GM21447 (cell line): ENCODE results near the gene PSMB9.

Experiments used
- ATAC-seq: cut with Tn5 transposase; IDR thresholded peaks from one replicate; pipeline ENCODE4 v1.9.1; 2021; ENCODE audit not compliant: unreplicated experiment

PSMB9 gene

GRCh38 chr6:32839356-32839755 is 14.6 kb upstream of the PSMB9 start:
- ATAC-seq: no peak

GRCh38 chr6:32840604-32841246 is 13.3 kb upstream of the PSMB9 start:
- no peak for ATAC-seq

DNA sequence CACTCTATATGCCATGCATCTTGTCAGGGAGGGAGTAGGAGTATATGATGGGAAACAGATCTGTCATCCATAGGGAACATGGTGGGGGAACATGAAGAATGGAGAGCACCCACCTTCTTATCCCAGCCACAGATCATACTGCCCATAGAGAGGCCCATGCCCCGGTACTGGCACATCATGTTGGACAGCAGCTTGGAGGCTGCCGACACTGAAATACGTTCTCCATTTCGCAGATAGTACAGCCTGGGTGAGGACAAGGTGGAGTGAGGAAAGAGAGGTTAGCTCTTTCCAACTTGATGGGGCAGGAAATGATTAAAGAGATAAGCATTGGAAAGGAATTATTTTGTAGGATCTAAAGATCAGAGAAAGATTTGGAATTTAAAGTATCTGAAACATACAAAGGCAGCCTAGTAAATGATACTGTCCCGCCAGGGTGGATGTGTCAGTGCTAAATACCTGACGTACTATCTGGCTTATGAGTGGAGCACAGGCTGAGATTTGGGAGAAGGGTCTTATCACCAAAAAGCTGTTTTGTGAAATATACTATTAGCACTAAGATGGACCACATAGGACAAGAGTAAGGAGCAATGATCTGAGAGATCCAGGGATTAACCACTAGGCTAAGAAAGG is 11.9 kb upstream of the PSMB9 start:
- ATAC-seq: no peak

DNA sequence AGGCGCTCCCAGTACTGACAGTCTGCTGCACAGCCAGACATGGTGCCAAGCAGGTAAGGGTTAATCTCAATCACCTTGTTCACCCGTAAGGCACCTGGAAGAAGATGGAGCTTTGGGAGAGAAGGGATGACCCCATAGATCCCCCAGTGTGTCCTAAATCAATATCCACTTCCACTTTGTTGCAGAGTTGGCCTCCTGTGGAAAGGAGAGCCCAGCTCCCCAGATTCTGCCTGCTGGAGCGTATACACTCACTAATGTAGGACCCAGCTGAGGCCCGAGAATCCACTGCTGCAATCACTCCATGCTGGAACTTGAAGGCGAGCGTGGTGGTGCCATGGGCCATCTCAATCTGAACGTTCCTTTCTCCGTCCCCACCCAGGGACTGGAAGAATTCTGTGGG is 11.3 kb upstream of the PSMB9 start:
- ATAC-seq: no peak

- no peak for ATAC-seq
Observed at GRCh38 chr6:32843331-32843978, 10.5 kb upstream of the PSMB9 start.

GRCh38 chr6:32843979-32844838 is 9.8 kb upstream of the PSMB9 start, which contains the start of gene PSMB8:
Gene PSMB8 (minus strand): TSS chr6:32844047. CDS start chr6:32843996, 51 bp downstream.
- peak; percentile 65 for ATAC-seq

DNA sequence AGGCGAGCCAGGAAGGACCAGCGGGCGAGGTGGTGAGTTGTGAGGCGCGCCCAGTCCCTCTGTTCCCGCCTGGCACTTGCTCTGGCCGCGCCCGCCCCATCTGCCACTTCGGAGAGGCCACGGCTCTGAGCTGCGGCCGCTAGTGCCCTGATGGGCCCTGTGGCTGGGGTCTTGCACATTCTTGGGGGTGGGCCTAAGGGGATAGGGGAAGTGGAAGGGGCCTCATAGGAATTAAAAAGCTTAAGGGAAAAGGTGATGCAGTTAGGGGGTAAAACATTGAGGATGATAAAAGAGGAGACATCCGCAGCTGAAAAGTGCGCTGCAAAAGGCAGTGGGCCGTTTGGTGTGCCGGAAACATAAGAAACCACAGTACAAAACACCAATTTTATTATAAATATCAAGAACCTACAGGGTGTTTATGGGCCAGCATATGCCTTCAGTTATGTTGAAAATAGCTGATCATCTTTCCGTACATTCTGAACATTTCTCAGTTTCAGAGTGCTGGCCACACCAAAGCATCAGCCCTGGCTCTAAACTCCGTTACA is 9.1 kb upstream of the PSMB9 start:
- no peak for ATAC-seq

GRCh38 chr6:32845384-32845884 is 8.6 kb upstream of the PSMB9 start:
- ATAC-seq: no peak

DNA sequence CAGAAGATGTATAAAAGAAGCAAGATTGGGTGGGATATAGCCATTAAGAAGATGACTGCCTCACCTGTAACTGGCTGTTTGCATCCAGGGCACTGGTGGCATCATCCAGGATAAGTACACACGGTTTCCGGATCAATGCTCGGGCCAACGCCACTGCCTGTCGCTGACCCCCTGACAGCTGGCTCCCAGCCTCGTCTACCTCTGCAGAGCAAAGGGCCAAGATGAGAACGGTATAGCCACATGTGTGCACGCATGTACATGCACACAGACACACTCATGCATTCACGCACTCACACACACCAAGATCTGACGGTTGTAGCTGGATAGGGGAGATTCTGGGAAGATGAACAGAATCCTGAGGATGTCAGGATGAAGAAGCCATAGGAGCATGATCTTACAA is 7.0 kb upstream of the PSMB9 start:
- ATAC-seq: no peak

DNA sequence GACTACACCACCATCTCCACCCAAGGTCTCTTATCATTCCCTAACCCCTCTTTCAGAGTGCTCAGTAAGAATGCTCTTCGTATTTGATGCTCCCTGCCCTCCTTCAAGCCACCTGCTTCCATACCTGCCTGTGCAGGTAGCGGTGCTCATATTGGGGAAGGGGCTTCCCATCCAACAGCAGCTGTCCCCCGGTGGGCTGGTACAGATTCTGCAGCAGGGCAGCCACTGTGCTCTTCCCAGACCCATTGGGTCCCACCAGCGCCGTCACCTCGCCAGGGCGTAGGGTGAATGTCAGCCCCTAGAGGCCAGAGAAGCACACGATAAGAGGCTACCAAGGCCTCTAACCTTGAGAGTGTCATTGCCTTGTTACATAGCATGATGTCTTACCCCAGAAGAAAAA is 6.2 kb upstream of the PSMB9 start:
- ATAC-seq: no peak

DNA sequence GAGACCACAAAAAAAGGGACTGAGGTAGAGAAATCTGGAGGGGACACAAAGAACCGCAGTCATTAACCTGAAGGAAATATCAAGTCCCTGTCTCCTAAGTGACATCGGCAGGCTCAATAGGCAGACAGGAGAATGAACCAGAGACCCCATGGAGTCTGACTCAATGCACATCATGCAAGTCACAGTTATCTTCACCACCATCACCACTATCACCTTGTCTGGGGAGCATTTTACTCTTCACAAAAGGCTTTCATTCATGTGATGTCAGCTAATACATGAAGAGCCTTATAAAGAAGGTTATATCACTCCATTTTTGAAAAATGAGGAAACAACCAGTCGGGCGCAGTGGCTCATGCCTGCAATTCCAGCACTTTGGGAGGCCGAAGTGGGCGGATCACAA is 4.9 kb upstream of the PSMB9 start:
- ATAC-seq: no peak

GRCh38 chr6:32851025-32851424 is 3.0 kb upstream of the PSMB9 start:
- no peak for ATAC-seq

DNA sequence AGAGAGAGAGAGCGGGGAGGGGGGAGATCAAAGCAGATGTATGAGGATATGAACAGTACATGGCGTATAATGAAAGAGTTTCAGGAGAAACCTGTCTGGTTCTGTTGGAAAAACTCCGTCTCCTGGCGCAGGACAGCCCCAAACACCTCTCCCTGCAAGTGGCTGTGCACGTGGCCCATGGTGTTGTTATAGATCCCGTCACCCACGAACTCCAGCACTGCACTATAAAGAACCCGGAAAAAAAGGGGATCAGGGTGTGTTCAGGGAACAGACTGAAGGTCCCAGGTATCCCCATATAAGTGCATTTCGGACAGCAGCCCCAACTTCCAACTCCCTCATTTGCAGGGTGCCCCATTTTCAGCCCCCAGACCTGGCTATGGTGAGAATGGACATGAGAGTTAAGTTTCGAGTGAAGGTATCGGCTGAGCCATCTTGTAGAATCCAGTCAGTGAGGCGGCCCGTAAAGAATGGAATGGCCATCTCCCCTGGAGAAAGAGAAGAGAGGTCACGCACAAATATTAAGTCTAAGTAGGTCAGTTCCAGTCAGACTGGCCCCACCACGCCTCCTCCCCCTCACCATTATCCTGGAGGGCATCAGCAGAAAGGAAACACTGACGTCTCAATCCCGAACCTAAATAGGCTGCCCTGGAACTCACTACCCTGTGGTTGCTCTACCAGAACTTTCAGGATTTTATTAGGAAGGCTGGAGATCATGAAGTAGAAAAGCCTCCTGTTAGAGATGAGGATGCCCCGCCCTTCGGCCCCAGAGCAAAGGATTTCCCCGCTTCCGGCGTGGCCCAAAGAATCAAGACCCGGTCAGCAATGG is 1.8 kb upstream of the PSMB9 start:
- no peak for ATAC-seq

GRCh38 chr6:32852844-32853540 is 1.0 kb upstream of the PSMB9 start:
- ATAC-seq: peak; percentile 25

- peak; percentile 23 for ATAC-seq
Observed at GRCh38 chr6:32854376-32855178, 585 bp downstream of the PSMB9 start.

DNA sequence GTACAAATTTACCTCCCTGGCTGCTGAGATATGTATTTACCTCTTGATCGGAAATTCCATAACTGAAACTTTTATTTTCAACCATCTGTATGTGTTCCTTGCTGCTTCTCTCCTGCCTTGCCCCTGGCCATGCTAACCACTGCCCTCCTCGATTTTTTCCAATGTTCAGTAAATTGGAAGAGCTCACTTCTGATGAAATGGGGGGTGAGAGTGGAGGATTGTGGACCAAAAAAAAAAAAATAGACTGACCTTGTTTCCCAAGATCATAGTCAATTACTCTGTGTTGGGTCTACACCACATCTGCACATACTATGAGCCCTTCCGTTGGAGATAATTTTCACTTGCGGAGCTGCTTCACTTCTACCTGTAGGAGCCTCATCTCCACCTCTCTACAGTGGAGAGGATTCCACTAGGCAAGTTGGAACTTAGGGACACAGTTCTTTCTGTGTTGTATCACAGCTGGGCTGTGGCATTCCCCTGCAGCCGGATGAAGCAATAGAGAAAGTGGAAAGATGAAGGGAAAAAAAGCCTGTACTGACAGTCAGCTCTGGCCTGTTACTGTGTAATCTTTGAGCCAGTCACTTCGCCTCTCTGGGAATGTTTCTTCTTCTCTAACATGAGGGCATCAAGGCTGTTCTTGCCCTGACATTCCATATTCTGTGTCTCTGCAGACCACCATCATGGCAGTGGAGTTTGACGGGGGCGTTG is 1.6 kb downstream of the PSMB9 start:
- no peak for ATAC-seq

DNA sequence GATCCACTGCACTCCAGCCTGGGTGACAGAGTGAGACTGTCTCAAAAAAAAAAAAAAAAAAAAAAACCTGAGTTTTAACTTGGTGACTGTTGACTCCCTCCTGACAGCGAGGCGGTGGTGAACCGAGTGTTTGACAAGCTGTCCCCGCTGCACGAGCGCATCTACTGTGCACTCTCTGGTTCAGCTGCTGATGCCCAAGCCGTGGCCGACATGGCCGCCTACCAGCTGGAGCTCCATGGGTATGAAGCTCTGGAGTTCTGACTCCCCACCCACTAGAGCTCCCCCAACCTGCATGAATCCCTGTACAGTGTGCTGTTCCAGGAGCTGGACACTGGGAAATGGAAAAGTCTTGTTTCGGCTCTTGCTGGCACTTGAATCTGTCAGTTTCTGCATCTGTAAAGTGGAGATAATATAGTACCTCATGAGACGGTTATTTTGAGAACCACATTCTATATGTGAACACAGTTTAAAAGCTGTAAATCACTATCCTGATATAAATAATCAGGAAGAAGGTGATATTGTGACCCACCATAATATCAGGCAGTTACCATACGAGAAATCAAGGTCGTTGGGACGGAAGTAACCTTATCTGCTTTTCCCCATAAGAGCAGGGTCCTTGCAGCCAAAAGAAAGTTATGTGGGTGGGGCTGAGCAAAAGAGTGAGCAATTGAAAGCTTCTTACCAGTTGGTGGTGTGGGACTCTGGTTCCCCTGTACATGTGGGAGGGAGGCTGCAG is 3.3 kb downstream of the PSMB9 start:
- no peak for ATAC-seq
